Endothelial cell of umbilical vein (primary cell): Measurements from ENCODE around the gene CARD14. TPM values are rescaled to one million over a fixed set of nuclear protein-coding genes. Genes with fewer than 3 reads are reported as not detected.

Experiments
- BruUV-seq: library from RNA; stranded (reverse); fragments of 400-500 nt; replicated peaks from 2 replicates; lab custom pipeline; 2021; lab: Mats Ljungman, UMichigan
- CTCF ChIA-PET: fragments of 300-600, 350-600 bp; sonication (Branson Sonifier 250); formaldehyde crosslinking; loops from one replicate; lab custom pipeline; 2021; ENCODE audit warnings: antibody characterized with exemption, inconsistent platforms; lab: Charles Lee
- POLR2A ChIA-PET: fragments of 300-600, 350-600 bp; sonication (Branson Sonifier 250); formaldehyde crosslinking; loops from one replicate; lab custom pipeline; 2021; ENCODE audit warnings: antibody characterized with exemption, inconsistent platforms; lab: Charles Lee
- DNase-seq: peaks from one replicate; pipeline ENCODE4 v3.0.0-alpha.2; 2011; ENCODE audit warnings: low read depth, low spot score
- FAIRE-seq: peaks from 2 replicates; lab custom pipeline; 2011; peaks lifted over from hg19 to GRCh38; lab: Jason Lieb, UNC
- H2AFZ ChIP-seq: 2 replicates; pipeline ENCODE4 v1.6.0; 2012; ENCODE audit warnings: low read depth, low read length, control low read depth, inconsistent platforms
- H3K27ac ChIP-seq: 2 replicates; pipeline ENCODE4 v1.5.1; 2011; ENCODE audit warnings: low read depth, mild to moderate bottlenecking, control low read depth, low read length, moderate library complexity; ENCODE audit not compliant: insufficient read depth
- H3K27me3 ChIP-seq, 2 experiments: 2 replicates each; pipeline versions ENCODE4 v1.6.0 to v1.6.1; 2011; ENCODE audit warnings: low read length in 2 of 2, mixed read lengths in 1 of 2; ENCODE audit not compliant: control insufficient read depth in 2 of 2, insufficient read depth in 2 of 2
- H3K36me3 ChIP-seq, 2 experiments: 2 replicates in 1 of 2; 3 replicates in 1 of 2; pipeline ENCODE4 v1.5.1; 2011; ENCODE audit warnings: low read length in 2 of 2, mild to moderate bottlenecking in 1 of 2, moderate library complexity in 1 of 2; ENCODE audit not compliant: control insufficient read depth in 2 of 2, insufficient read depth in 2 of 2; ENCODE audit errors: extremely low read depth in 1 of 2
- H3K4me1 ChIP-seq: 3 replicates; pipeline ENCODE4 v1.5.1; 2011; ENCODE audit warnings: mild to moderate bottlenecking, low read length; ENCODE audit not compliant: control insufficient read depth, insufficient read depth; ENCODE audit errors: extremely low read depth
- H3K4me2 ChIP-seq: 2 replicates; pipeline ENCODE4 v1.6.1; 2011; ENCODE audit warnings: low read length, control low read depth, mixed read lengths; ENCODE audit not compliant: insufficient read depth
- H3K4me3 ChIP-seq, 3 experiments: fragments of 200-600 bp in 1 of 3; sonication (generic), shearing (Covaris generic) in 1 of 3; replicated peaks in 1 of 3; 2 replicates each; pipeline ENCODE4 v1.5.1; 2011 to 2016; ENCODE audit warnings: control low read depth in 3 of 3, low read length in 3 of 3, mild to moderate bottlenecking in 2 of 3, inconsistent platforms in 1 of 3, low read depth in 1 of 3, moderate library complexity in 1 of 3; ENCODE audit not compliant: insufficient read depth in 1 of 3
- H3K79me2 ChIP-seq: 2 replicates; pipeline ENCODE4 v1.6.0; 2012; ENCODE audit warnings: low read length, inconsistent platforms; ENCODE audit not compliant: control insufficient read depth, insufficient read depth
- H3K9ac ChIP-seq: replicated peaks from 2 replicates; pipeline ENCODE3; 2011; ENCODE audit warnings: low read length, control low read depth; ENCODE audit not compliant: insufficient read depth; ENCODE audit errors: extremely low read depth
- H3K9me1 ChIP-seq: replicated peaks from 3 replicates; pipeline ENCODE4 v1.6.0; 2011; ENCODE audit warnings: mild to moderate bottlenecking, low read length; ENCODE audit not compliant: control insufficient read depth, insufficient read depth; ENCODE audit errors: extremely low read depth
- H3K9me3 ChIP-seq: replicated peaks from 2 replicates; pipeline ENCODE4 v1.5.1; 2012; ENCODE audit warnings: low read length, inconsistent platforms; ENCODE audit not compliant: control insufficient read depth, insufficient read depth
- H4K20me1 ChIP-seq: replicated peaks from 2 replicates; pipeline ENCODE3; 2011; ENCODE audit warnings: mild to moderate bottlenecking, low read length; ENCODE audit not compliant: control insufficient read depth, insufficient read depth; ENCODE audit errors: extremely low read depth
- CTCF ChIP-seq, 2 donors: IDR thresholded peaks; 1 replicate in 1 of 2; 2 replicates in 1 of 2; pipeline ENCODE4 v1.5.1; 2011; ENCODE audit warnings: low read length in 2 of 2, mild to moderate bottlenecking in 2 of 2, moderate library complexity in 2 of 2, control low read depth in 1 of 2, inconsistent platforms in 1 of 2, low read depth in 1 of 2; ENCODE audit not compliant: insufficient read depth in 1 of 2; ENCODE audit errors: extremely low read depth in 1 of 2
- EZH2 ChIP-seq: IDR thresholded peaks from 2 replicates; pipeline ENCODE4 v1.6.1; 2012; ENCODE audit warnings: borderline replicate concordance, low read depth, mild to moderate bottlenecking, moderate library complexity, low read length, inconsistent platforms; ENCODE audit not compliant: severe bottlenecking
- FOS ChIP-seq: IDR thresholded peaks from 2 replicates; pipeline ENCODE4 v1.6.1; 2011; ENCODE audit warnings: mild to moderate bottlenecking, low read length, moderate library complexity, borderline replicate concordance; ENCODE audit not compliant: insufficient read depth
- GATA2 ChIP-seq: IDR thresholded peaks from 2 replicates; pipeline ENCODE4 v1.7.0; 2011; ENCODE audit warnings: low read depth, mild to moderate bottlenecking, moderate library complexity, mixed read lengths, low read length; ENCODE audit not compliant: insufficient read length, insufficient read depth
- JUN ChIP-seq: IDR thresholded peaks from 2 replicates; pipeline ENCODE4 v1.6.1; 2011; ENCODE audit warnings: borderline replicate concordance, low read depth; ENCODE audit not compliant: insufficient read length, insufficient read depth
- MAX ChIP-seq: IDR thresholded peaks from 2 replicates; pipeline ENCODE4 v1.6.1; 2011; ENCODE audit not compliant: insufficient read depth, insufficient read length
- MYC ChIP-seq: IDR thresholded peaks from one replicate; pipeline ENCODE4 v1.6.1; 2011; ENCODE audit warnings: mild to moderate bottlenecking, low read depth, low read length
- POLR2A ChIP-seq: IDR thresholded peaks from 2 replicates; pipeline ENCODE4 v1.6.1; 2012; ENCODE audit warnings: low read depth, mild to moderate bottlenecking, control low read depth, low read length
- POLR2AphosphoS5 ChIP-seq: IDR thresholded peaks from 2 replicates; pipeline ENCODE4 v1.6.1; 2012; ENCODE audit warnings: low read depth, mild to moderate bottlenecking, control low read depth, low read length, moderate library complexity; ENCODE audit not compliant: insufficient read depth
- dilution Hi-C: fragments of 300-500 bp; cut with MboI; formaldehyde crosslinking; loops from one replicate; pipeline ENCODE4 v1.15.0; 2019; ENCODE audit warnings: low sequenced_read_pairs; ENCODE audit not compliant: extremely low pct_ligation_motif_present
- intact Hi-C: fragments of 100-400 bp; cut with micrococcal nuclease; formaldehyde crosslinking; loops from one replicate; pipeline ENCODE4 v1.10.0; 2022
- polyA plus RNA-seq, 4 experiments: library from polyadenylated mRNA; depleted of rRNA in 3 of 4; stranded (reverse) in 3 of 4; unstranded in 1 of 4; fragments of >200 nt; gene quantifications; 2 replicates each; pipeline versions ENCODE4 v1.2.1 to v1.2.3, GENCODE V29; 2011 to 2012; ENCODE audit warnings: missing spikeins in 1 of 4
- total RNA-seq: library from RNA; stranded (reverse); gene quantifications from 2 replicates; pipeline ENCODE4 v1.2.3, GENCODE V29; 2021

Gene CARD14
- total and polyA plus RNA-seq, 2 donors (not counting 3 experiments of a cell fraction or from before 2014, with no cell fraction given): not detected

- Histone ChIP-seq H3K9me1 (no peaks in the 10 kb centered on the region), H3K4me3 (no peak overlapping the region), H3K4me2 (no peak overlapping the region), H3K9ac (no peak overlapping the region), H3K4me1 (no peaks in the 10 kb centered on the region), H4K20me1 (no peaks in the 10 kb centered on the region), H3K9me3 (no peaks in the 10 kb centered on the region), H2AFZ (no peak overlapping the region), H3K27ac (no peak overlapping the region), H3K79me2 (no peaks in the 10 kb centered on the region), H3K36me3 (no peaks in the 10 kb centered on the region), H3K27me3 (peaks cover 0 to 3% of the 10 kb centered on the region in 2 experiments)
- ChIA-PET CTCF (interaction anchor here (2.6 to 3.0 kb wide), 2 partner anchors 10 to 85 kb away, joined by 8 to 27 read pairs; partner anchors contain the start of gene GAA), POLR2A (no interaction called here)
- intact Hi-C loops (no loop called here), dilution Hi-C loops (no loop called here)
- no TSS peak for BruUV-seq
- FAIRE-seq (no peak), DNase-seq (no peak)
- TF ChIP-seq MAX (no peak), CTCF (IDR thresholded peaks at IDR 0.05; ENCODE audit: extremely low read depth in 1 of 2, insufficient read depth in 1 of 2, low read depth in 1 of 2, low read length in 2 of 2) (no peak), POLR2AphosphoS5 (no peak), EZH2 (no peak), POLR2A (no peak)
These were observed 16.1 kb downstream of the CARD14 start for GRCh38 chr17:80185968-80186367.

GRCh38 chr17:80187090-80187489 lies 17.3 kb downstream of the CARD14 start:
- Histone ChIP-seq H4K20me1 (no peaks in the 10 kb centered on the region), H3K27ac (no peak overlapping the region), H3K36me3 (no peaks in the 10 kb centered on the region), H3K9ac (no peak overlapping the region), H3K4me2 (no peak overlapping the region), H3K4me1 (no peaks in the 10 kb centered on the region), H3K79me2 (no peaks in the 10 kb centered on the region), H3K27me3 (peaks cover under 1 to 3% of the 10 kb centered on the region in 2 experiments), H3K9me3 (no peaks in the 10 kb centered on the region), H2AFZ (no peak overlapping the region), H3K4me3 (no peak overlapping the region), H3K9me1 (no peaks in the 10 kb centered on the region)
- no TSS peak for BruUV-seq
- ChIA-PET CTCF (interaction anchor here (1.0 to 3.0 kb wide), 4 partner anchors 9 to 105 kb away, joined by 3 to 27 read pairs (median 3); no protein-coding TSS in a partner anchor), POLR2A (no interaction called here)
- FAIRE-seq (no peak), DNase-seq (no peak)
- intact Hi-C loops: no loop called here
- dilution Hi-C loops: no loop called here
- no peak for TF ChIP-seq JUN
- TF ChIP-seq EZH2: no peak
- TF ChIP-seq MYC: no peak
- TF ChIP-seq POLR2AphosphoS5: no peak
- TF ChIP-seq CTCF (IDR thresholded peaks at IDR 0.05; ENCODE audit: extremely low read depth in 1 of 2, insufficient read depth in 1 of 2, low read depth in 1 of 2, low read length in 2 of 2): no peak
- no peak for TF ChIP-seq GATA2
- TF ChIP-seq POLR2A: no peak
- no peak for TF ChIP-seq FOS
